ENCODE measurements around the gene NUDT21.
"Not testable (repeated sequence)": the region's sequence is repeated elsewhere in the genome, so short reads cannot be mapped to it uniquely, and the experiment has no call there.

The NUDT21 gene

GRCh38 chr16:56380778-56381485 lies 70.2 kb downstream of the NUDT21 start:
- H3K79me1 ChIP-seq (ENCODE audit: low read depth, low read length); H4K91ac ChIP-seq (ENCODE audit: low read depth, low read length, poor library complexity); H3K27ac ChIP-seq (replicated peaks; ENCODE audit: low read length); DNase-seq (ENCODE audit: low spot score); H2BK5ac ChIP-seq (ENCODE audit: low read length); H3K23ac ChIP-seq (ENCODE audit: low read depth, low read length, poor library complexity); H2AK5ac ChIP-seq (ENCODE audit: low read depth, low read length); H3K18ac ChIP-seq (ENCODE audit: low read length); H2BK15ac ChIP-seq (ENCODE audit: low read length); H3K4me2 ChIP-seq (ENCODE audit: insufficient read depth, low read length, poor library complexity, severe bottlenecking); H4K8ac ChIP-seq (ENCODE audit: low read depth, low read length); H3K27me3 ChIP-seq (ENCODE audit: control insufficient read depth in 3 of 3, insufficient read depth in 3 of 3, low read depth in 1 of 3, low read length in 3 of 3); H2AFZ ChIP-seq (ENCODE audit: low read length); H3K4me3 ChIP-seq (ENCODE audit: low read length in 2 of 2); H2BK120ac ChIP-seq (ENCODE audit: low read depth, low read length); H3K4me1 ChIP-seq (ENCODE audit: control insufficient read depth in 2 of 2, insufficient read depth in 1 of 2, low read depth in 1 of 2, low read length in 2 of 2); H2BK12ac ChIP-seq (ENCODE audit: low read length); H3K14ac ChIP-seq (ENCODE audit: low read length); H3K9ac ChIP-seq (ENCODE audit: low read depth, low read length, poor library complexity); H3K4ac ChIP-seq (ENCODE audit: low read length): not testable (repeated sequence)
- H3K9me3 ChIP-seq (replicated peaks in 1 of 2; ENCODE audit: control insufficient read depth in 2 of 2, insufficient read depth in 1 of 2, low read depth in 1 of 2, low read length in 2 of 2) = peaks cover 9 to 42% of the 10 kb centered on the region in 2 donors
- H3K36me3 ChIP-seq (replicated peaks in 1 of 2; ENCODE audit: control insufficient read depth in 2 of 2, insufficient read depth in 2 of 2, low read length in 2 of 2) = peaks cover 21 to 88% of the 10 kb centered on the region in 2 donors
- WGBS, 2 donors (ENCODE audit: extremely low coverage in 2 of 2, insufficient read length in 2 of 2, insufficient replicate concordance in 1 of 2) = no CpG with 5 or more reads among the region's 3 CpGs

Data from neuronal stem cell (in vitro differentiated cells).